Ovary (tissue), 9 donors: ENCODE results near the gene EBNA1BP2. TPM values are rescaled to one million over a fixed set of nuclear protein-coding genes. Genes with fewer than 3 reads are reported as not detected.
A peak's percentile ranks its signal among the peaks of the same experiment; 100 is the strongest.

Experiments
- DNase-seq, 5 donors: peaks; one replicate each; pipeline ENCODE4 v3.0.0-alpha.2; 2019 to 2020
- H3K27ac ChIP-seq, 2 donors: fragments of 200-600 bp; one replicate each; pipeline versions ENCODE4 v1.5.1 to v1.8.0; 2019 to 2022
- H3K27me3 ChIP-seq: fragments of 200-600 bp; one replicate; pipeline ENCODE4 v1.8.0; 2022
- H3K36me3 ChIP-seq: fragments of 200-600 bp; sonication (generic); one replicate; pipeline ENCODE4 v1.5.1; 2019
- H3K4me1 ChIP-seq: one replicate; pipeline ENCODE4 v1.8.1; 2013; ENCODE audit warnings: mild to moderate bottlenecking, moderate library complexity; ENCODE audit not compliant: insufficient read depth
- H3K4me3 ChIP-seq: fragments of 200-600 bp; sonication (generic); one replicate; pipeline ENCODE4 v1.5.1; 2017
- H3K9me3 ChIP-seq, 2 donors: fragments of 200-600 bp in 1 of 2; sonication (generic) in 1 of 2; one replicate each; pipeline versions ENCODE4 v1.5.1 to v1.8.1; 2013 to 2019; ENCODE audit warnings: mild to moderate bottlenecking in 1 of 2, moderate library complexity in 1 of 2
- EP300 ChIP-seq: sonication (generic); formaldehyde crosslinking; IDR thresholded peaks from one replicate; pipeline ENCODE4 v1.6.1; 2017; ENCODE audit warnings: antibody characterized with exemption
- POLR2A ChIP-seq: fragments of 450-650 bp; IDR thresholded peaks from one replicate; pipeline ENCODE4 v1.6.1; 2017; ENCODE audit warnings: antibody characterized with exemption, mild to moderate bottlenecking, moderate library complexity
- WGBS, 3 donors: extraction: QIAGEN DNeasy Blood & Tissue Kit in 1 of 3; methylation state at CpG; one replicate each; pipeline versions ENCODE4 v1.1.5 to v1.1.7; 2013 to 2017; 5-methylcytosine and 5-hydroxymethylcytosine counted together
- intact Hi-C, 4 donors: fragments of 100-400 bp; cut with DNase I; formaldehyde crosslinking; loops; one replicate each; pipeline versions ENCODE4 v1.11.0 to v1.15.1; 2022 to 2023
- polyA plus RNA-seq, 2 donors: library from polyadenylated mRNA; stranded (reverse); fragments of 200-250 nt in 1 of 2; fragments of 350-450 nt in 1 of 2; fragmentation: Illumina TruSeq in 1 of 2; extraction: RNeasy Lipid Tissue Mini Kit (QIAGEN cat#74804) in 1 of 2; gene quantifications; one replicate each; pipeline ENCODE4 v1.2.3, GENCODE V29; 2013 to 2014
- total RNA-seq, 7 donors: library from RNA; depleted of rRNA in 2 of 7; stranded (reverse); fragments of >200 nt in 2 of 7; fragmentation: NEBNext Ultra II Directional in 3 of 7; extraction: Animal tissue kit (Norgen Biotek cat#: 25700) in 3 of 7; gene quantifications; one replicate each; pipeline versions ENCODE4 v1.1.0 to v1.2.4, GENCODE V29; 2016 to 2023
- TF ChIP-seq, protein P1 (sequence below), 3 donors: fragments of 450-650 bp in 2 of 3; fragments of 200-600 bp in 1 of 3; IDR thresholded peaks; one replicate each; pipeline versions ENCODE4 v1.5.1 to v1.8.0; 2016 to 2022; ENCODE audit warnings: antibody characterized with exemption in 3 of 3, mild to moderate bottlenecking in 1 of 3
- donor health status: DM: no; HTN: no; CAD: no; lungs with moderate emphysema.
- donor health status: DM: no; HTN: no; CAD: no.
- donor health status: Bipolar disorder and iron deficiency.
- donor health status: DM: yes; HTN: yes; CAD: no.
- donor health status: DM: no; HTN: no; CAD: no.
- donor health status: DM: yes; HTN: yes; CAD: no.

EBNA1BP2 gene
- total and polyA plus RNA-seq, 9 donors = 22.1 to 59.7 (median 38.5) TPM

DNA sequence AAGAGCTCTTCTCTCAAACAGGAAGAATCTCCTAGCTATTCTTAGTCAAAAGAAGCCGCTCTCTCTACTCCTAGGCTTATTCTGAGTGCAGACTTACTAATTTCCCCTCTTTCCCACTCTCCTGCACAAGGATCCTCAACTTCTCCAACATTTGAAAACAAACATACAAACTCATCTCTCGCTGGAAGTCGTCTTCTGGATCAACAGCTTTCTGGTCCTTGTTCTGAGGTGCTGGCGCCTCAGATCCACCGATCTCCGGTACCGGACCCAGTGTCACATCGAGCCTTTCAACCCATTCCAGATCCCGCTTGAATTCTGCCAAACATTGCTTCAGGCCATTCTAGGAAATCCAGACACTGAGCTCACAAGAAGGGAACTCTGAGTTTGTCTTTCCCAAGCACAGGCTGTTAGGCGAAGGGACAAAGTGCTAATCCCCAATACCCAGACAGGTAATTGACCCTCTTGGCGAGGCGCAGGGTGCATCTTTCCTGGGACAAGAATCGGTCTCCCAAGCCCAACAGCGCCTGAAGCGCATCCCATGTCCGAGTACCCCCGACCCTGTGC lies 696 bp downstream of the EBNA1BP2 start:
- no peak overlapping the region for H3K27ac ChIP-seq
- 12 to 20% (median 18%) methylated on average over 17 of the region's 17 CpGs for WGBS, 3 donors

DNA sequence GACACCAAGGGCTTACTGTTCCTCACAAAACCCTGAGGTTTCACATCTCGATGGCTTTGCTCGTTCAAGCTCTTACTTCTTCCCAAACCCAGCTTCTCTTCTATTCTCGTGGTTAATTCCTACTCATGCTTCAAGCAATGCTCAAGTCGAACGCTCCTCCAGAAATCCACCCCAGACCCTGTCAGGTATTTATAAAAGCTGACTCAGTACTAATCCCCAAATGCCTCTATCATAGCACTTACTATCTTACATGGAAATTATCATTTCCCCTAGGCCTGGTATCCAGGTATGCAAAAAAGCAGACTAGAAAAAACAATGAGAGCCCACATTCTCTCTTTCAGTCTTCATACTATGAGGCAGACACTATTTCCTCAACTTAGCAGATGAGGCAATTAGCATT lies 6.3 kb downstream of the EBNA1BP2 start:
- DNase-seq = no peak
- peaks cover under 1% of the 10 kb centered on the region for H3K4me1 ChIP-seq
- no peaks in the 10 kb centered on the region for H3K9me3 ChIP-seq
- H3K27me3 ChIP-seq = no peaks in the 10 kb centered on the region
- no peak for TF ChIP-seq POLR2A
- TF ChIP-seq, protein P1, sequence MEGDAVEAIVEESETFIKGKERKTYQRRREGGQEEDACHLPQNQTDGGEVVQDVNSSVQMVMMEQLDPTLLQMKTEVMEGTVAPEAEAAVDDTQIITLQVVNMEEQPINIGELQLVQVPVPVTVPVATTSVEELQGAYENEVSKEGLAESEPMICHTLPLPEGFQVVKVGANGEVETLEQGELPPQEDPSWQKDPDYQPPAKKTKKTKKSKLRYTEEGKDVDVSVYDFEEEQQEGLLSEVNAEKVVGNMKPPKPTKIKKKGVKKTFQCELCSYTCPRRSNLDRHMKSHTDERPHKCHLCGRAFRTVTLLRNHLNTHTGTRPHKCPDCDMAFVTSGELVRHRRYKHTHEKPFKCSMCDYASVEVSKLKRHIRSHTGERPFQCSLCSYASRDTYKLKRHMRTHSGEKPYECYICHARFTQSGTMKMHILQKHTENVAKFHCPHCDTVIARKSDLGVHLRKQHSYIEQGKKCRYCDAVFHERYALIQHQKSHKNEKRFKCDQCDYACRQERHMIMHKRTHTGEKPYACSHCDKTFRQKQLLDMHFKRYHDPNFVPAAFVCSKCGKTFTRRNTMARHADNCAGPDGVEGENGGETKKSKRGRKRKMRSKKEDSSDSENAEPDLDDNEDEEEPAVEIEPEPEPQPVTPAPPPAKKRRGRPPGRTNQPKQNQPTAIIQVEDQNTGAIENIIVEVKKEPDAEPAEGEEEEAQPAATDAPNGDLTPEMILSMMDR (IDR thresholded peaks at IDR 0.05) = no peak
- WGBS, 3 donors = 93 to 97% (median 94%) methylated on average over 5 of the region's 5 CpGs
- H3K27ac ChIP-seq = no peak overlapping the region
- H3K36me3 ChIP-seq = no peaks in the 10 kb centered on the region
- no peak overlapping the region for H3K4me3 ChIP-seq
- intact Hi-C loops = no loop called here

More for the DNA sequence above, 696 bp downstream of the EBNA1BP2 start:
- peak overlapping the region; percentile 88 for H3K4me3 ChIP-seq
- intact Hi-C loops = no loop called here
- no peak for DNase-seq
- TF ChIP-seq, protein P1 (IDR thresholded peaks at IDR 0.05) = no peak
- TF ChIP-seq EP300 (no peak), POLR2A (no peak)
- H3K36me3 ChIP-seq = no peaks in the 10 kb centered on the region
- H3K4me1 ChIP-seq = peaks cover 2% of the 10 kb centered on the region
- no peaks in the 10 kb centered on the region for H3K27me3 ChIP-seq
- H3K9me3 ChIP-seq = no peaks in the 10 kb centered on the region

DNA sequence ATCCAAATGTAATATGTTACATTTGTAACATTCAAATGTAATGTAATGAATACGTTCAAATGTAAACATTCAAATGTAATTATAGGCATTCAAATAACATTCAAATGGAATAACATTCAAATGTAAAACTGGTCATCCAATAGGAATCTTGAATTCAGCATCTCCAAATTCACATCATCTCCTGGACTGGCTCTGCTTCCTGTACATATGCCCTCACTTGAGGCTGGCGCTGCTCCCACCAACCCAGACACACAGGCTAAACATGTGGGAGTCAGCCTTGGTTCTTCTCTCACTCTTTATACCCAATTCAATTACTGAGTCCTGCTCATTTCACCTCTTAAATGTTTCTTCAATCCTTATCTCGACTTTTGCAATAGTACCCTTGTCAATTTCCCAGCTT lies 6.9 kb downstream of the EBNA1BP2 start:
- Histone ChIP-seq H3K36me3 (no peaks in the 10 kb centered on the region), H3K27ac (no peak overlapping the region), H3K9me3 (no peaks in the 10 kb centered on the region), H3K4me3 (no peak overlapping the region), H3K4me1 (no peaks in the 10 kb centered on the region), H3K27me3 (no peaks in the 10 kb centered on the region)
- intact Hi-C loops = no loop called here
- TF ChIP-seq POLR2A (no peak), EP300 (no peak)
- TF ChIP-seq, protein P1 (IDR thresholded peaks at IDR 0.05) = no peak
- no peak for DNase-seq
- WGBS, 3 donors = 88 to 94% (median 91%) methylated on average over 3 of the region's 3 CpGs

- DNase-seq = no peak
- no peak overlapping the region for H3K4me3 ChIP-seq
- WGBS, 3 donors = 71 to 86% (median 79%) methylated on average over 7 of the region's 7 CpGs
- H3K27ac ChIP-seq = no peak overlapping the region
- no peaks in the 10 kb centered on the region for H3K36me3 ChIP-seq
- intact Hi-C loops = no loop called here
- H3K4me1 ChIP-seq = no peaks in the 10 kb centered on the region
- H3K9me3 ChIP-seq = no peaks in the 10 kb centered on the region
- TF ChIP-seq, protein P1 (IDR thresholded peaks at IDR 0.05) = no peak
- no peak for TF ChIP-seq EP300
- TF ChIP-seq POLR2A = no peak
- H3K27me3 ChIP-seq = no peaks in the 10 kb centered on the region
These were observed 16.1 kb downstream of the EBNA1BP2 start for GRCh38 chr1:43156026-43156425.
